Fibroblast of lung (primary cell): ENCODE results near the gene NUP37. TPM values are rescaled to one million over a fixed set of nuclear protein-coding genes. Genes with fewer than 3 reads are reported as not detected.
"Not testable (repeated sequence)": the region's sequence is repeated elsewhere in the genome, so short reads cannot be mapped to it uniquely, and the experiment has no call there.

Source experiments
- DNase-seq, 2 donors: peaks; one replicate each; pipeline versions ENCODE4 v3.0.0 to v3.0.0-alpha.2; 2010; ENCODE audit warnings: low read depth in 2 of 2
- H2AFZ ChIP-seq: 2 replicates; pipeline ENCODE4 v1.5.1; 2012; ENCODE audit warnings: low read length, control low read depth, inconsistent platforms
- H3K27ac ChIP-seq: 2 replicates; pipeline ENCODE4 v1.5.1; 2011; ENCODE audit warnings: low read length, control low read depth; ENCODE audit not compliant: insufficient read depth
- H3K27me3 ChIP-seq: 2 replicates; pipeline ENCODE4 v1.5.1; 2011; ENCODE audit warnings: mild to moderate bottlenecking, low read length; ENCODE audit not compliant: control insufficient read depth, insufficient read depth
- H3K36me3 ChIP-seq: 2 replicates; pipeline ENCODE4 v1.5.1; 2011; ENCODE audit warnings: low read length; ENCODE audit not compliant: control insufficient read depth, insufficient read depth
- H3K4me1 ChIP-seq: 2 replicates; pipeline ENCODE4 v1.5.1; 2011; ENCODE audit warnings: low read length; ENCODE audit not compliant: control insufficient read depth, insufficient read depth; ENCODE audit errors: extremely low read depth
- H3K4me2 ChIP-seq: 2 replicates; pipeline ENCODE4 v1.5.1; 2011; ENCODE audit warnings: low read length, control low read depth; ENCODE audit not compliant: insufficient read depth; ENCODE audit errors: extremely low read depth
- H3K4me3 ChIP-seq, 4 experiments: fragments of 200-600 bp in 1 of 4; sonication (generic) in 1 of 4; replicated peaks in 1 of 4; 2 replicates each; pipeline ENCODE4 v1.5.1; 2011 to 2016; ENCODE audit warnings: low read length in 4 of 4, low read depth in 3 of 4, mild to moderate bottlenecking in 3 of 4, control low read depth in 2 of 4, inconsistent platforms in 1 of 4, mixed read lengths in 1 of 4; ENCODE audit not compliant: insufficient read depth in 1 of 4; ENCODE audit errors: control extremely low read depth in 1 of 4
- H3K79me2 ChIP-seq: 2 replicates; pipeline ENCODE4 v1.5.1; 2012; ENCODE audit warnings: mild to moderate bottlenecking, low read length, inconsistent platforms; ENCODE audit not compliant: control insufficient read depth, insufficient read depth
- H3K9ac ChIP-seq: 2 replicates; pipeline ENCODE4 v1.5.1; 2011; ENCODE audit warnings: mild to moderate bottlenecking, low read length, control low read depth; ENCODE audit not compliant: insufficient read depth
- H3K9me3 ChIP-seq: 2 replicates; pipeline ENCODE4 v1.5.1; 2012; ENCODE audit warnings: low read depth, low read length; ENCODE audit not compliant: control insufficient read depth, insufficient read depth
- H4K20me1 ChIP-seq: 2 replicates; pipeline ENCODE4 v1.5.1; 2011; ENCODE audit warnings: low read length; ENCODE audit not compliant: control insufficient read depth, insufficient read depth; ENCODE audit errors: extremely low read depth
- CTCF ChIP-seq, 2 donors: IDR thresholded peaks in 1 of 2; conservative IDR thresholded peaks in 1 of 2; 1 replicate in 1 of 2; 2 replicates in 1 of 2; pipeline ENCODE4 v1.5.1; 2011 to 2012; ENCODE audit warnings: low read length in 2 of 2, control low read depth in 1 of 2, inconsistent platforms in 1 of 2, low read depth in 1 of 2, mild to moderate bottlenecking in 1 of 2
- EZH2 ChIP-seq: IDR thresholded peaks from 2 replicates; pipeline ENCODE4 v1.5.1; 2012; ENCODE audit warnings: low read length, control low read depth, mild to moderate bottlenecking; ENCODE audit errors: missing control alignments
- polyA plus RNA-seq, 2 donors: library from polyadenylated mRNA; depleted of rRNA in 1 of 2; stranded (reverse) in 1 of 2; unstranded in 1 of 2; fragments of >200 nt; gene quantifications; 2 replicates each; pipeline ENCODE4 v1.2.1, GENCODE V29; 2011 to 2012; ENCODE audit warnings: missing spikeins in 1 of 2
- total RNA-seq: library from RNA; depleted of rRNA; stranded (reverse); fragments of >200 nt; gene quantifications from 2 replicates; pipeline ENCODE4 v1.2.1, GENCODE V29; 2014

NUP37 gene
- total and polyA plus RNA-seq, 2 donors (not counting 1 experiment from before 2014, with no cell fraction given), result 38.3 to 61.9 TPM

GRCh38 chr12:102163383-102163782 lies 43.5 kb upstream of the NUP37 start:
- no peak overlapping the region for H2AFZ ChIP-seq
- TF ChIP-seq EZH2 (no peak), CTCF (conservative IDR thresholded peaks at IDR 0.05 in 1 of 2, IDR thresholded peaks at IDR 0.05 in 1 of 2; ENCODE audit: low read depth in 1 of 2, low read length in 2 of 2) (no peak)
- H3K9me3 ChIP-seq, result no peaks in the 10 kb centered on the region
- H3K27ac ChIP-seq, result no peak overlapping the region
- no peaks in the 10 kb centered on the region for H3K79me2 ChIP-seq
- no peaks in the 10 kb centered on the region for H3K27me3 ChIP-seq
- H3K36me3 ChIP-seq, result no peaks in the 10 kb centered on the region
- no peaks in the 10 kb centered on the region for H3K4me1 ChIP-seq
- no peak overlapping the region for H3K4me3 ChIP-seq
- no peaks in the 10 kb centered on the region for H4K20me1 ChIP-seq
- H3K9ac ChIP-seq, result no peak overlapping the region
- no peak for DNase-seq
- no peak overlapping the region for H3K4me2 ChIP-seq

GRCh38 chr12:102155206-102155605 lies 35.3 kb upstream of the NUP37 start:
- not testable (repeated sequence) for H3K36me3 ChIP-seq, H3K9me3 ChIP-seq, H3K79me2 ChIP-seq

GRCh38 chr12:102147062-102147587 lies 27.2 kb upstream of the NUP37 start:
- not testable (repeated sequence) for H4K20me1 ChIP-seq, H3K9ac ChIP-seq, H3K9me3 ChIP-seq, H3K36me3 ChIP-seq, H3K27ac ChIP-seq, H3K27me3 ChIP-seq, DNase-seq, H3K4me3 ChIP-seq, H3K4me2 ChIP-seq, H3K79me2 ChIP-seq, H2AFZ ChIP-seq, H3K4me1 ChIP-seq

More at GRCh38 chr12:102155206-102155605, 35.3 kb upstream of the NUP37 start:
- H2AFZ ChIP-seq, H3K4me2 ChIP-seq, H3K4me3 ChIP-seq, H4K20me1 ChIP-seq, H3K27me3 ChIP-seq, DNase-seq, H3K27ac ChIP-seq, H3K9ac ChIP-seq, H3K4me1 ChIP-seq: not testable (repeated sequence)

- H3K27ac ChIP-seq, result no peak overlapping the region
- DNase-seq, result peak; percentile 5 to 26
- no peak overlapping the region for H3K4me2 ChIP-seq
- TF ChIP-seq CTCF (conservative IDR thresholded peaks at IDR 0.05 in 1 of 2, IDR thresholded peaks at IDR 0.05 in 1 of 2; ENCODE audit: low read depth in 1 of 2, low read length in 2 of 2), result no peak
- TF ChIP-seq EZH2, result no peak
- no peaks in the 10 kb centered on the region for H4K20me1 ChIP-seq
- no peak overlapping the region for H2AFZ ChIP-seq
- H3K27me3 ChIP-seq, result no peaks in the 10 kb centered on the region
- no peaks in the 10 kb centered on the region for H3K79me2 ChIP-seq
- H3K4me3 ChIP-seq, result no peak overlapping the region
- H3K9ac ChIP-seq, result no peak overlapping the region
- no peaks in the 10 kb centered on the region for H3K9me3 ChIP-seq
- H3K4me1 ChIP-seq, result no peaks in the 10 kb centered on the region
- H3K36me3 ChIP-seq, result no peaks in the 10 kb centered on the region
Measured at GRCh38 chr12:102144221-102144620, 24.3 kb upstream of the NUP37 start.

- H4K20me1 ChIP-seq, H3K9ac ChIP-seq, H2AFZ ChIP-seq, H3K4me1 ChIP-seq, H3K27me3 ChIP-seq, H3K4me3 ChIP-seq, H3K79me2 ChIP-seq, H3K27ac ChIP-seq, H3K9me3 ChIP-seq, DNase-seq, H3K4me2 ChIP-seq, H3K36me3 ChIP-seq: not testable (repeated sequence)
Measured at GRCh38 chr12:102142866-102143373, 23.0 kb upstream of the NUP37 start.
